Measurements from ENCODE around the gene AGXT. TPM values are rescaled to one million over a fixed set of nuclear protein-coding genes. Genes with fewer than 3 reads are reported as not detected.

AGXT gene
- not detected for total RNA-seq

DNA sequence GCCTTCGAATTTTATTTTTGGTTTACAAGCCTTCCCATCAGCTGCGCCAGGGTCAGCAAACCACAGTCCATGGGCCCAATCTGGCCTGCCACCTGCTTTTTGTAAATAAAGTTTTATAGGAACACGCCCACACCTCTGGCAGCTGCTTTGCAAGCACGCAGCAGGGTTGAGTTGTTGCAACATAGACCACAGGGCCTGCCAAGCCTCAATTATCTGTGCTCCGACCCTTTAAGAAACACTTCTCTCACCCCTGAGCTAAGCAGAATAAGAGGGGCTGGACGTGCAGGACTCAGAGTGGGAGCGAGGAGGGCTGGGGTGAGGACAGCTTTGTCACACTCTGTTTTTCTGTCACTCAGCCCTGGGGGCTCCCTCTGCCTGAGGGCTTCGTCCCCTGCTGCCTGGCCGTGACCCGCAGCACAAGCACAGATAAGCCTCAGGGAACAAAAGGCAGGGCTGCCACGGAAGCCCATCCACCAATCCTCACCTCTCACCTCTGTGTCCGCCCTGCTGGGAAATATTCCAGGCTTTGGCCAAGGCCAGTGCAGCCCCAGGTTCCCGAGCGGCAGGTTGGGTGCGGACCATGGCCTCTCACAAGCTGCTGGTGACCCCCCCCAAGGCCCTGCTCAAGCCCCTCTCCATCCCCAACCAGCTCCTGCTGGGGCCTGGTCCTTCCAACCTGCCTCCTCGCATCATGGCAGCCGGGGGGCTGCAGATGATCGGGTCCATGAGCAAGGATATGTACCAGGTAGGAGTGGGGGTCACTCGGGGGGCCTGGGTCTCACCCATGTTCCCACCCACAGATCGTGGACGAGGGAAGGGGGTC is at the start of gene AGXT:
Gene AGXT, plus strand, starts transcription at position 539 of the 823 bp plus-strand sequence. Its CDS starts 42 bp downstream, at position 581.
- no peaks in the 10 kb centered on the region for H3K4me1 ChIP-seq
- TF ChIP-seq CTCF (IDR thresholded peaks at IDR 0.05) (no peak), POLR2A (IDR thresholded peaks at IDR 0.05) (no peak)
- H3K27me3 ChIP-seq, result peaks cover 0 to 3% (median 0%) of the 10 kb centered on the region in 4 donors
- H3K9me3 ChIP-seq, result no peaks in the 10 kb centered on the region
- intact Hi-C loops (cut with DNase I), result no loop called here
- 67 to 71% methylated on average over 10 to 14 of the region's 21 CpGs for WGBS, 2 donors
- DNase-seq, result no peak
- H3K36me3 ChIP-seq, result no peaks in the 10 kb centered on the region
- H3K27ac ChIP-seq, result no peak within 1 kb of the TSS
- no peak within 1 kb of the TSS for H3K4me3 ChIP-seq

GRCh38 chr2:240819126-240819857 is 49.3 kb upstream of the AGXT start:
- Histone ChIP-seq H3K36me3 (no peaks in the 10 kb centered on the region), H3K9me3 (peaks cover 0 to 10% (median 0%) of the 10 kb centered on the region in 3 donors), H3K4me1 (peaks cover 11 to 30% (median 29%) of the 10 kb centered on the region in 3 donors), H3K27ac (no peak overlapping the region), H3K27me3 (peaks cover 16 to 91% (median 23%) of the 10 kb centered on the region in 4 donors), H3K4me3 (peak overlapping the region in 2 of 4 donors; percentile 37 to 47)
- no CpG with 5 or more reads among the region's 81 CpGs for WGBS, 2 donors
- TF ChIP-seq CTCF (IDR thresholded peaks at IDR 0.05) (no peak), POLR2A (IDR thresholded peaks at IDR 0.05) (no peak)
- no peak for DNase-seq
- intact Hi-C loops (cut with DNase I), result no loop called here

GRCh38 chr2:240819858-240820606 is 48.6 kb upstream of the AGXT start, which contains the start of gene KIF1A:
TSS of gene KIF1A (minus strand) at chr2:240820219. CDS start at chr2:240797752, 22,467 bp downstream.
- Histone ChIP-seq H3K27ac (no peak within 1 kb of the TSS), H3K4me3 (peak within 1 kb of the TSS in 2 of 4 donors; percentile 37 to 47)
- DNase-seq, result no peak

More at GRCh38 chr2:240819858-240820606, 48.6 kb upstream of the AGXT start, which contains the start of gene KIF1A:
- H3K4me1 ChIP-seq, result peaks cover 11 to 30% (median 29%) of the 10 kb centered on the region in 3 donors
- intact Hi-C loops (cut with DNase I), result no loop called here
- TF ChIP-seq CTCF (IDR thresholded peaks at IDR 0.05) (no peak), POLR2A (IDR thresholded peaks at IDR 0.05) (no peak)
- H3K9me3 ChIP-seq, result peaks cover 0 to 6% (median 0%) of the 10 kb centered on the region in 3 donors
- 0% methylated on average over 6 of the region's 104 CpGs; no CpG with 5 or more reads in 1 of the 2 donors for WGBS, 2 donors
- H3K27me3 ChIP-seq, result peaks cover 19 to 91% (median 23%) of the 10 kb centered on the region in 4 donors
- H3K36me3 ChIP-seq, result no peaks in the 10 kb centered on the region

Measured in esophagus squamous epithelium (tissue), 5 donors.